LNCaP clone FGC (cell line): Measurements from ENCODE around the gene PDGFRB.
A peak's percentile ranks its signal among the peaks of the same experiment; 100 is the strongest.

Source experiments
- DNase-seq: peaks from one replicate; pipeline ENCODE4 v3.0.0-alpha.2; 2011; ENCODE audit warnings: low read depth
- H3K4me3 ChIP-seq: 2 replicates; pipeline ENCODE4 v1.5.1; 2011; ENCODE audit warnings: mild to moderate bottlenecking, low read depth, low read length, control low read depth
- CTCF ChIP-seq: IDR thresholded peaks from 2 replicates; pipeline ENCODE4 v1.5.1; 2012; ENCODE audit warnings: mild to moderate bottlenecking; ENCODE audit not compliant: control insufficient read depth, insufficient read depth; ENCODE audit errors: extremely low read depth

PDGFRB gene

GRCh38 chr5:150131978-150132694 is 23.5 kb downstream of the PDGFRB start:
- no peak for DNase-seq
- H3K4me3 ChIP-seq, result no peak overlapping the region
- no peak for TF ChIP-seq CTCF

- no peak for TF ChIP-seq CTCF
- DNase-seq, result no peak
- H3K4me3 ChIP-seq, result no peak overlapping the region
These were observed 24.2 kb downstream of the PDGFRB start for GRCh38 chr5:150131461-150131860.

- DNase-seq, result no peak
- no peak overlapping the region for H3K4me3 ChIP-seq
- TF ChIP-seq CTCF, result no peak
These were observed 25.1 kb downstream of the PDGFRB start for GRCh38 chr5:150130493-150130922.

- H3K4me3 ChIP-seq, result peak overlapping the region; percentile 19
- TF ChIP-seq CTCF, result peak; percentile 94
- DNase-seq, result peak; percentile 32
These were observed 25.7 kb downstream of the PDGFRB start for GRCh38 chr5:150129813-150130492.

- DNase-seq, result no peak
- no peak for TF ChIP-seq CTCF
- H3K4me3 ChIP-seq, result peak overlapping the region; percentile 19
These were observed 26.2 kb downstream of the PDGFRB start for GRCh38 chr5:150129454-150129812.

GRCh38 chr5:150126921-150127265 is 28.8 kb downstream of the PDGFRB start:
- H3K4me3 ChIP-seq, result no peak overlapping the region
- no peak for DNase-seq
- no peak for TF ChIP-seq CTCF
